Prostate gland (tissue), 2 donors: ENCODE measurements around the gene ASPG.

Experiments
- POLR2A ChIP-seq: fragments of 450-650 bp; IDR thresholded peaks from one replicate; pipeline ENCODE4 v1.6.1; 2016; ENCODE audit warnings: antibody characterized with exemption, mild to moderate bottlenecking
- TF ChIP-seq, protein P1 (sequence below), 4 experiments: fragments of 200-600 bp in 2 of 4; fragments of 450-650 bp in 2 of 4; sonication (generic) in 2 of 4; IDR thresholded peaks; 1 replicate in 3 of 4; 2 replicates in 1 of 4; pipeline ENCODE4 v1.5.1; 2016 to 2019; ENCODE audit warnings: antibody characterized with exemption in 4 of 4, mild to moderate bottlenecking in 2 of 4, moderate library complexity in 2 of 4

DNA sequence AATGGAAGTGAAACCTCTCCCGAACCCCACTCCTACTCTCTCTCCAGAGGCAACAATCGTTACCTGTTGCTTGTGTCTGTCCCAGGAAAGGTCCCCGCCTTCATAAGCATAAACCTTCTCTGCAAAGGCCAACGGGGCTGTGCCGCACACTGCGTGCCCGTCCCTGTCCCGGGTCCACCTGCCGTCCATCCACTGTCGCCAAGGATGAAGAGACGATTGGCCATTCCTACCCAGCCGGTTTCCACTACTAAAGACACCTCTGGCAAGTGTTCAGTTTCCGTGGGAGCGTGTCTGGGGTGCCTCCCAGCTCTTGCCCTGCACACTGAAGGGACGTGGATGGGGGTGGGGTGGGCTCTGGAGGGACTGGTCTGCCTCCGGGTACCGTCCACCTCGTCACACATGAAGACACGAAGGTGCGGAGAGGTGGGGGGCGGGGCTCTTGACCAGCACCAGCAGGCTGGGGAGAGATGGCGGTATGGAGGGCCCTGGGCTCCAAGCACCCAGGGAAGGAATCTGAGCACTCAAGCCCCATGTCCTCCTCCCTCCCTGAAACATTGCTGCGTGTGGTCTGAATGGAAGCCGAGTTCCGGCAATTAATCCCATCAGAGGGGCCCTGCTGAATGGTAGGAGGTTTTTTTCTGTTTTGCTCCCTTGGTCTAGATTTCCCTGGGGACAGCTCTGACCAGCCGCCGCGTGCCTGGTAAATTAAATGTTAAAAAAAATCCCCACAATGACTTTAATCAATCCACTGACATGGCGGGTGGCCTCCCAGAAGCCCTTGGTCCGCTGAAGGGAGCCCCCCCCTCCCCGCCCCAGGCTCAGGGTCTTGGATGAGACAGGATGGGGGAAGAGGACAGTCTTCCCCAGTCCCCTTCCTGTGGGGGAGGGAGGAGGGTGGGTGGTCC lies 48.8 kb downstream of the ASPG start:
- no peak for TF ChIP-seq POLR2A
- TF ChIP-seq, protein P1, sequence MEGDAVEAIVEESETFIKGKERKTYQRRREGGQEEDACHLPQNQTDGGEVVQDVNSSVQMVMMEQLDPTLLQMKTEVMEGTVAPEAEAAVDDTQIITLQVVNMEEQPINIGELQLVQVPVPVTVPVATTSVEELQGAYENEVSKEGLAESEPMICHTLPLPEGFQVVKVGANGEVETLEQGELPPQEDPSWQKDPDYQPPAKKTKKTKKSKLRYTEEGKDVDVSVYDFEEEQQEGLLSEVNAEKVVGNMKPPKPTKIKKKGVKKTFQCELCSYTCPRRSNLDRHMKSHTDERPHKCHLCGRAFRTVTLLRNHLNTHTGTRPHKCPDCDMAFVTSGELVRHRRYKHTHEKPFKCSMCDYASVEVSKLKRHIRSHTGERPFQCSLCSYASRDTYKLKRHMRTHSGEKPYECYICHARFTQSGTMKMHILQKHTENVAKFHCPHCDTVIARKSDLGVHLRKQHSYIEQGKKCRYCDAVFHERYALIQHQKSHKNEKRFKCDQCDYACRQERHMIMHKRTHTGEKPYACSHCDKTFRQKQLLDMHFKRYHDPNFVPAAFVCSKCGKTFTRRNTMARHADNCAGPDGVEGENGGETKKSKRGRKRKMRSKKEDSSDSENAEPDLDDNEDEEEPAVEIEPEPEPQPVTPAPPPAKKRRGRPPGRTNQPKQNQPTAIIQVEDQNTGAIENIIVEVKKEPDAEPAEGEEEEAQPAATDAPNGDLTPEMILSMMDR (IDR thresholded peaks at IDR 0.05), result no peak
